Measurements from ENCODE around the gene PDILT.

- TF ChIP-seq CREB1 (IDR thresholded peaks at IDR 0.05; ENCODE audit: low read depth) (no peak), EP300 (IDR thresholded peaks at IDR 0.05; ENCODE audit: borderline replicate concordance) (no peak), ZBTB7A (IDR thresholded peaks at IDR 0.05; ENCODE audit: low read depth) (no peak)
Measured at GRCh38 chr16:20402651-20403050, 1.9 kb downstream of the PDILT start.
